Measurements from ENCODE around the gene RABEP2.
"Not testable (repeated sequence)": the region's sequence is repeated elsewhere in the genome, so short reads cannot be mapped to it uniquely, and the experiment has no call there.

Gene RABEP2

DNA sequence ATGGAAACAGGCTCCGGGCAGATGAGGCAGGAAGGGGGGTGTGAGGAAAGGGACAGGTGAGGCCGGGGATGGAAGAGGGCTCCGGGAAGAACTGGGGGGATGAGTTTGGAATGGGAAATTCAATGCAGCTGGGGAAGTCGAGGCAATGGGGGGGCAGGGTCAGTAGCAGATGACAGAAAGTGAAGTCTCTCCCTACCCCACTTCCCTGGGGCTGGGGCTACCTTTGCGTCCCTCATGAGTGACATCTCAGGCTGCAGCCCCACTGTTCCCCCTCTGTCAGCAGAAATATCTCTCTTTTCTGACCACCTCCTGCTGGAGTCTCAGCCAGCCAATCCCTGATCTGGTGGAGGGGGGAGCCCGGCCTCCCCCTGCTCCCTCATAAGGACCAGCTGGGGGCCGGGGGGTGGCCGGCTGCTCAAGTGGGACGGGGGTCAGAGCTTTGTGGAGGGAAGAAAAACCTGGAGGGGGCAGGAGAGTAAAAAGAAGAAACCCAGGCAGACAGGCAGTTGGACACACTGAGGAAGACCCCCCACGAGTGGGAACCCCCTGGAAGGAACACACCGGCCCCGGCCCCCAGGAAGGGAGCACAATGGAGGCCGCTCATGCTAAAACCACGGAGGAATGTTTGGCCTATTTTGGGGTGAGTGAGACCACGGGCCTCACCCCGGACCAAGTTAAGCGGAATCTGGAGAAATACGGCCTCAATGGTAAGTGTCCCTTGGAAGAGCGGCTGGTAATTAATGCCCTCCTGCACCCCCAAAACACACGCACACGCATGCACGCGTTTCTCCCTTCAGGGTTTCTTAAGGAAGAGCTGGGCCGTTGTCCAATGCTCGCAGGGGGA, 46.7 kb downstream of the RABEP2 start, which contains the start of gene ATP2A1:
Gene ATP2A1 (plus strand): TSS at position 406 of the 844 bp plus-strand sequence. CDS start 184 bp downstream, at position 590.
- no peak for DNase-seq

DNA sequence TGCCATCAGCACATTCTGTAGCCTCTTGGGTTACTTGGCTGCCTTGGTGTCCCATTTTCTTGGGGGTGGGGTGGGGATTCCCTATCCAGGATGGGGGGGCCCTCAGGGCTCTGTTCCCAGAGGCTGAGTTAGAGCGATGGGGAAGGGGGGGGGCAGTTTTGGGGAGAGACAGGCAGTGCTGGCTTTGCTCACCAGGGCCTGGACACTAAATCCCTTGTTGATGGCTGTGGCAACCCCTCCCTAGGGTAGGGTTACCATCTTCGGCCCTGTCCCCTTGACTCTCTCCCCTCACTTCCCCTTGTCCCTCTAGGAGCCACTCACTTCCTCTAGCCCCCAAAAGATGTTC, 47.4 kb downstream of the RABEP2 start:
- DNase-seq: no peak

DNA sequence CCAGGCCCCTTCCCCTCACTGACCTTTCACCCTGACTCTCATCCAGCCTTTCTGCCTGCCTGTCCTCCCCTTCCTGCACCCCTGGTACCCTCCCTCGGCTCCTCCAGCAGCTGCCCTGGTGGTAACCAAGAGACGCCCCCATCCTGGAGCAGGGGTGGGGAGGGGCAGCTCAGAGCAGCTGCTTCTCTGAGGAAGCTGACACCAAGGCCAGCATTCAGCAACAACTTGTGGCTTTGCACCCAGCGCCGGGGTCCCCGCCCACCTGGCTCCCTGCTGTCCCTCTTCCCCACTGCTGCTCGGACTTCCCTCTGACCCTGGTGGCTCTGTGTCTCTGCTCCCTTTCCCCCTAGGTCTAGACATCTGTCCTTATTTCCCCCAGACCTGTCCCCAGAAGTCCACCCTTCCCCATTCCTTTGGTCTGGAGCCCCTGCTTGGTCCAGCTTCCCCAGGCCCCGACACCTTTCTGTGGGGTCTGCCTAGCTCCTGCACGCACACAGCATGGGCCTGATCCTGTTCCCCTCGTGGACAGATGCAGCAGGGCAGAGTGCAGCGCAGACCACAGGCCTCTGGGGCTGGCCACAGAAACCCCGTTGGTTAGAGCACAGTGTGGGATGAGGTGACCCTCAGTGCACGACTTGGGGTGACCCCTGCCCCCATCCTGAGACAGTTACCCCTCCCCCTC, 47.9 kb downstream of the RABEP2 start:
- DNase-seq: no peak

DNA sequence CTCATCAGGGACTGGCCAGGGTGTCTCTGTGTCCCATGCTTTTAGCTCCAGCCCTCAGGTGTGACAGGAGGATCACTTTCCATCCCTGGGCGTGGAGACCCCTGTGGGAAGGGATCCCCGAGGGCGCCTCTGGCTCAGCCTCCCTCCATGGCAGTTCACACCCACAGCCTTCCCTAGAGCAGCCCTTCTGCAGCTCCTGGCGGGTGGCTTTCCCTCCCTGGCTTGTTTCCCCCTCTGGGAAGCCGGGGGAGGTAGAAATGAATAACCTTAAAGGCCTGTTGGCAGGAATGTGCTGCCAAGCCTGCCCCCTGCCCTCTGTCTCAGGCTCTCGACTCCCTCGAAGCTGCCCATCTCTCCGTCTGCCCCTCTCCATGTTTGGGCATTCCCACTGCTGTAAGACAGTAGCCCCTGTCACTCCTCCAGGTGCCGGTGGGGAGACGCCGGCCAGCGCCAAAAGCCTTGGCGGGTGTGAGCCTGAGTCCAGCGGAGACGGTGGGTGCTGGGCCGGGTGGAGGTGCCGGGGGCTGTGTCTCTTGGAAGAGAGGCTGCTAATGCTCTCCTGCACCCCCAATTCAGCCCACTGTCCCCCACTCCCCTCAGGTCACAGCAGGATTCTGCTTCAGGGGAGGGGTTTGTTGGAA, 48.9 kb downstream of the RABEP2 start:
- no peak for DNase-seq

DNA sequence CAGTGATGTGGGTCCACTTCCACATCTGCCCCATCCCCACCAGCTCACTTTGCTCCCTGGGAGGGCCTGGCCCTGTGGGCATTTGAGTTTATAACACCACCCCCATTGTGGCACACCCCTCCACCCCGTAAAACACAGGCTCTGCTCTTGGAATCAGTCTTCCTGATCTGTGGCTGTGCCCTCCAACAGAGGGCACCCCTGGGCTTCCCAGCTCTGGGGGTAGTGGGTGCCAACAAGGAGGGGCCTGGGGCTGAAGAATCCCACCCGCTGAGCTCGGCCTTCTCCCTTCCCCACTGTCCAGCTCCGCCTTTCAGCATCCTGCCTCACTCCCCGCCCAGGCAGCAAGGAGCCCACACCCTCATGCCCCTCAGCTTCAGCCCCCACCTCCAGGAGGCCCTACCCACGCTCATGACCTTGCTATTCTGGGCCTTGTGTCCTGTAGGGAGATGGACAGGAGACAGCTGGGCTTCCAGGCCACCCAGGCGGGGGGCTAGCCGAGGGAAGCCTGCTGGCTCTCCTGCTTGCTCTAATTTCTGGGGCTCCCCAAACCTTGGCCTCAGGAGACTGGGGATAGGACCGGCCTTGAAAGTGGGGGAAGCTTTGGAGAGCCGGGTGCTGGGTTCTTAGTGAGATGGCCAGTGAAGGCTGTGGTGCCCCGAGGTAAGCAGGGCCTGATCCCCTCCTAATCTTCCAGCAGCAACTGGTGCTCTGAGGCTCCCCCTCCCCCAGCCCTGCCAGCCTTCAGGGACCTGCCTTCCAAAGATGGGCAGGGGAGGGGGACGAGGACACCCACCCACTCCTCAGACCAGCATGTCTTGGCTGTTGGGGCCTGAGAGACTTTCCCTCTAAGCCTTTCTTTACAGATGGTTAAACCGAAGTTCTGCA, 49.7 kb downstream of the RABEP2 start:
- DNase-seq: no peak

DNA sequence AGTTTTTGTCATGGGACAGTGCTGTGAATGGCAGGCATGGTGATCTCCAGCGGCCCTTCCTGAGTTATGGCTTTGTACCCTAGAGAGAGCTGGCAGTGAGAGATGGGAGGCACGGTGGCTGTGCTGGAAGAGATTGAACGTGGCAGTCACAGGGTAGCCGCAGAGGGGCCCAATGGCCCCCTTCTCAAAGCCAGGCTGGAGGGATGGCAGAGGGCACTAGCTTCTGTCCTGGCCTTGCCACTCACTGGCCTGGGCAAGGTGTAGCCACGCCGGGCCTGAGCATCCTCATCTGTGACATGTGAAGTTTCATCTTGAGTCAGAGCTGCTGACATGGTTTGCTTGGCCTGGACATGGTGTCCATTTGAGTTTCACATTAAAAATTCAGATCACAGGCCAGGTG, 50.6 kb downstream of the RABEP2 start:
- DNase-seq: no peak

DNA sequence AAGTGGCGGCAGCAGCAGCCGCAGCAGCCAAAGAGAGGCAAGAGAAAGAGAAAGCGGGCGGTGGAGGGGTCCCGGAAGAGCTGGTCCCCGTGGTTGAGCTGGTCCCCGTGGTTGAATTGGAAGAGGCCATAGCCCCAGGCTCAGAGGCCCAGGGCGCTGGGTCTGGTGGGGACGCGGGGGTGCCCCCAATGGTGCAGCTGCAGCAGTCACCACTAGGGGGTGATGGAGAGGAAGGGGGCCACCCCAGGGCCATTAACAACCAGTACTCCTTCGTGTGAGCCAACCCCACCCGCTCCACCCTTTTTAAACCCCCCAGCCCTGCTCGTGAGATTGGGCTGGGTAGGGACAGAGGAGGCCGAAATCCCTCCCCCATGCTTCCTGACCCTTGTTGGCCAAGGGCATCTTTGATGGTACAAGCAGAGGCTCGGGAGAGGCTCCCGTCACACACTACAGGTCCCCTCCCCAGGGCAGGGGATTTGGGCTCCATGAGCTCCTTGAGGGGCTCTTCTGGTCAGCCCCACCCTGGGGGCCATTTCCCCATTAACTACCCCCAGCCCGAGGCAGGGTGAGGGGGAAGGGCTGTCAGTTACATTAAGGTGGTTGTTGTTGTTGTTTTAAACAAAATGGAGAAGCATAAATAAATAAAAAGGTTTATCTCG, 51.4 kb downstream of the RABEP2 start:
- no peak for DNase-seq

DNA sequence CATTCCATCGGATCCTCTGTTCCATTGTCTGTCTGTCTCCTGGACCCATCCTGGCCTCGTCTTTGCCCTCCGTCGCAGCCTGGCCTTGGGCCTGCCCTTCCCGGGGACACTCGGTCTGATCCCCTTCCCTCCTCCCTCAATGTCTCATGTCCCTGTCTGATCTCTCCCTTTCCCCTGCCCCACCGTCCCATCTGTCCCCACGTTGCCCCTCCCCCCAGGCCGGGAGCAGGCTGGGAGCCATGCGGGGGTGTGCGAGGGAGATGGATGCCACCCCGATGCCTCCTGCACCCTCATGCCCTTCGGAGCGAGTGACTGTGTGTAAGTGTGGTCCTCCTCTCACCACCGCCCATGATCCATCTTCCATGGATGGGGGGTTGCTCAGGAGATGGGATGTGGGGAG, 52.1 kb downstream of the RABEP2 start:
- DNase-seq: no peak

DNA sequence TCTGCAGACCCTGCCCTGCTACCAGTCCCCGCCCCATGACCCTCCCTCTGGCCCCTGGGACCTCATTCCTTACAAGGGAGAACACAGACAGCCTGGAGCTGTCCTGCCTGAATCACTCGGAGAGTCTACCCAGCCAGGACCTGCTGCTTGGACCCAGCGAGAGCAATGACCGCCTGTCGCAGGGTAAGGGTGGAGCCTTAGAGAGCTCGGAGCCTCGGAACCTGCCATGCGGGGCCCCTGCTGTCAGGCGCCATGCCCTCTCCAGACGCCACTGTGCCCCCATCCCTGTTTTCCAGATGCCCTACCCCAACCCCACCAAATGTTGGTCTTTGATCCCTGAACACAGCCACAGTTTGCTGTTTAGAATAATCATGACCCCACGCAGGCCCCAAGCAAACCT, 55.8 kb downstream of the RABEP2 start:
- DNase-seq: no peak

DNA sequence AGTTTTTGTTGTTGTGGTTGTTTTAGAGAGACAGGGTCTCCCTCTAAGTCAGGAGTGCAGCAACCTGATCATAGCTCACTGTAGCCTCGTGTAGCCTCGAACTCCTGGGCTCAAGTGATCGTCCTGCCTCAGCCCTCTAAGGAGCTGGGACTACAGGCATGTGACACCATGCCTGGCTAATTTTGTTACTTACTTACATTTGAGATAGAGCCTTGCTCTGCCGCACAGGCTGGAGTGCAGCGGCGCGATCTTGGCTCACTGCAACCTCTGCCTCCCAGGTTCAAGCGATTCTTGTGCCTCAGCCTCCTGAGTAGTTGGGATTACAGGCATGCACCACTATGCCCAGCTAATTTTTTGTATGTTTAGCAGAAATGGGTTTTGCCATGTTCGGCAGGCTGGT, 57.4 kb downstream of the RABEP2 start:
- not testable (repeated sequence) for DNase-seq

DNA sequence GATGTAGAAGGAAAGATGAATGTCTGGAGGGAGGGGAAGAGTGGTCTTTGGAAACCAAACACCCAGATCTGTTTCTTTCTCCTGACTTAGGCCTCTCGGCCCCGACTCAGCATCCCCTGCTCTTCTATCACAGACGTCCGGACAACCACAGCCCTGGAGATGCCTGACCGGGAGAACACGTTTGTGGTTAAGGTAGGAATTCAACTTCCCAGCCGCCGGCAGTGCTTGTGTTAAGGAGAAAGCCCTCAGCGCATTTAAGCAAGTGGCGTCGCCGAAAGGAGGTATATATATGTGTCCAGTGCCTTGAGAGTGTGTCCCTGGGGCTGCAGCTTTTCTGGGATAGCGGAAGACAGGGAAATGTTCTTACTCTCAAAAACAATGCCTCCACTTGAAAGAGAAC, 57.8 kb downstream of the RABEP2 start:
- no peak for DNase-seq

DNA sequence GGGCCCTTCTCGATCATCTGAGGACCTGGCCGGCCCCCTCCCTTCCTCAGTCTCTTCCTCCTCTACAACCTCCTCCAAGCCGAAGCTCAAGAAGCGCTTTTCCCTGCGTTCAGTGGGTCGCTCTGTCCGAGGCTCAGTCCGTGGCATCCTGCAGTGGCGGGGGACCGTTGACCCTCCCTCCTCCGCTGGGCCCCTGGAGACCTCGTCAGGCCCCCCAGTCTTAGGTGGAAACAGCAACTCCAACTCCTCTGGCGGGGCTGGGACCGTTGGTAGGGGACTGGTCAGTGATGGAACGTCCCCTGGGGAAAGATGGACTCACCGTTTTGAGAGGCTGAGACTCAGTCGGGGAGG, 58.6 kb downstream of the RABEP2 start:
- no peak for DNase-seq

DNA sequence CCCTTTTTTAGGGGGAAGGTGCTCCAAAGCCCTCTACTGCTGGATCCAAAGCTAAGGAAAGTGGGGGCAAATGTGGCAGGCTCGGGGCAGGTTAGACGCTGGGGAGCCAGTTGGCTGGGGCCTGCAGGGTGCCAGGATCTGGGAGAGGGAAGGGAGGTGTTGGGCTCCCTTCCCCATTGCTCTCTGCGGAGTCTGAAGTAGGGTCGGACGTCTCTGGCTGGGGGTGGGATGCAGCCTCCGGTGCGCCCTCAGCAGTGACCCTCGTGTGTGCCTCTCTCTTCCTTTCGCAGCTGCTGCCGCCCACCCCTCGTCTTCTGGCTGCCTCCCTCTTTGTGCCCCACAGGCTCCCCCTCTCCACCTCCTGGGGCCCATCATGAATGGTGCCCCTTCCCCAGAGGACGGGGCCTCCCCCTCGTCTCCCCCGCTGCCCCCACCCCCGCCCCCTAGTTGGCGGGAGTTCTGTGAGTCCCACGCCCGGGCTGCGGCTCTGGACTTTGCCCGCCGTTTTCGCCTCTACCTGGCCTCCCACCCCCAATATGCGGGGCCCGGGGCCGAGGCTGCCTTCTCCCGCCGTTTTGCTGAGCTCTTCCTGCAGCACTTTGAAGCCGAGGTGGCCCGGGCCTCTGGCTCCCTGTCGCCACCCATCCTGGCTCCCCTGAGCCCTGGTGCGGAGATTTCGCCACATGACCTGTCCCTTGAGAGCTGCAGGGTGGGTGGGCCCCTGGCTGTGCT, 59.1 kb downstream of the RABEP2 start:
- no peak for DNase-seq

DNA sequence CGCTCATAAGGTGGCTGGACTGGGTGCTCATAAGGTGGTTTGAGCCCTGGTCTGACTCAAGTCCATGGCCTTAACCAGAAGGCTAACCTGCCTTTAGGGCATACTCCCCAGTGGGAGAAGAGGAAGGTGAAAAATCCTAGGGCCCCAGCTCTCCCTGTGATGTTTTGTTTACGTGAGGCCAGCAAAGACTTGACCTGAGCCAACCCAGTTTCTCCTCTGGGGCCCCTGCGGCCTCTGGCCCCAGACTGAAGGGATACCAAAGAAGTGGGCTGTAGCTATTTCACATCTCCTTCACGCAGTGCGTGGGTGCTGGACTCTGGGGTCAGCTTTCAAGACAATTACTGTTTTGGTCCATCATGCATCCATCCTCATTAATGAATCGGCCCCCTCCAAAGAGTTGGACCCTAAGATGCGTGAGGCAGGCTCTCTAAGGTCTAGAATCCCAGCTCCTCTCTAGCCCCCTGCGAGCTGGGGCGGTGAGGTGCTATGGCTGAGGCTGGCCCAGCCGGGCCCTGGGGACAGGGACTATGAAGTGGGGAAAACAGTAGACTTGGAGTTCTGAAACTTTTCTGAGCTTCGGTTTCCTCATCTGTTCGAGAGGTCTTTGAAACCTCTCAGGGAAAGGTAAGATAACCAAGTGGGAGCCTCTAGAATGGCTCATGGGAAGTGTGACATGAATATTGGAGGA, 59.9 kb downstream of the RABEP2 start:
- DNase-seq: no peak

DNA sequence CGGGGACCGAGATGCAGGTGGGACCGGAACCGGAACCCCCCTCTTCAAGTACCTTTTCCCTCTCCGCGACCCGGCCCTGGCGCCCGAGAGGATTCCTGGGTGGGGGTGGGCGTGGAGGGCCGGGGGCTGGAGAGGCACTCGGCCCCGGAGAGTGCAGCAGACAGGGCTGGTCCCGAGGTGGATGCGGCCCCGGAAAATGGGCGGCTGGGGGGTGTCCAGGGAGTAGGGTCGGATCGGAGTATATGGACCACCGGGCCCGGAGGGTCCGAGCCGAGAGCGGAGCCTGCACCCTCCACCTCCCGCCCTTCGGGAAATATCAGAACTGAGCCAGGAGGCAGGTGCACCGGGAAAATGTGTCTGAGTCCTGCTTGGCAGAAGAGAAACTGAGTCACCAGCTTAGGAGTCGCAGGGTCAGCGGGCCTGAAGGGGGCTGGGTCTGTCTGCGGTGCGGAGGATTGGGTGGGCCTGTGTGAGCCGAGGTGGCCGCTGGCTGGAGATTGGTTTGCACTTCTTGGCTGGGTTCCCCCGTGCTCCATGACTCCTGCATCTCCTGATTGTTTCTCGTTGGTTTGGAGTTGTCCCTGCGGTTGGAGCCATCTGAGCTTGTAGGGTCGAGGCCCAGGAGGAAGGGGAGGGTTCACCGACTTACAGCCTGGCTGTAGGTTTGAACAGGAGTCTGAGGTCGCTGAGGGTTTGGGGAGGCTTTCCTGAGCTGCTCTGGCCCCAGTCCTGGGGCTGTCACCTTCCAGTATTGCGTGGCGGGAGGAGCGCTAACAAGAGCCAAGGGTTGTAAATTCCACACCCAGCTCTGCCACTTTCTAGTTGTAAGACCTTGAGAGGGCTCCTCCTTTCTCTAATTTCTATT, 60.9 kb downstream of the RABEP2 start:
- DNase-seq: no peak

DNA sequence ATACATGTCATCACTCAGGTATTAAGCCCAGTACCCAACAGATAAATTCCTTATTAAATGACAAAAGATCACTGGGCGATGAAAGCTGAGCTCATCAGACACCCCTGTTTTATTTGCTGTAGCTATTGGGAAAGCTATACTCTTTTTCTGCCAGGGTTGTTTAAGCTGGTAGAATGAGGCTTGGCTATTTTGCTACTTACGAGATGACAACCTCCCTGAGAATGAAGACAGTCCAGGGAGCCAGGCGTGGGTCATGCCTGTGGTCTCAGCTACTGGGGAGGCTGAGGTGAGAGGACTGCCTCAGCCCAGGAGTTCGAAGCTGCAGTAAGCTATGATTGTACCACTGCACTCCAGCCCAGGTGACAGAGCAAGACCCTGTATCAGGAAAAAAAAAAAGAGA, 65.7 kb downstream of the RABEP2 start:
- DNase-seq: no peak

DNA sequence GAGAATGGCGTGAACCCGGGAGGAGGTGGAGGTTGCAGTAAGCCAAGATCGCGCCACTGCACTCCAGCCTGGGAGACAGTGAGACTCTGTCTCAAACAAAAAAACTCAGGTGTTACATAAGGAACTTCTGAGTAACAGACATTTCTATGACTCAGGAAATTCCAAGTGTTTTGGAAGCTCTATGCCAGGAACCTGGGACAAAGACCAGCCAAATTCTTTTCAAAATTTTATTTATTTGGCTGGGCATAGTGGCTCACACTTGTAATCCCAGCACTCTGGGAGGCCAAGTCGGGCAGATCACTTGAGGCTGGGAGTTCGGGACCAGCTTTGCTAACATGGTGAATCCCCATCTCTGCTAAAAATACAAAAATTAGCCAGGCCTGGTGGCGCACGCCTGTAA, 66.6 kb downstream of the RABEP2 start:
- no peak for DNase-seq

All from NCI-H1092 treated with DMSO at 0.1 percent for 48 hours (cell line).